CD4-positive, alpha-beta T cell treated with Interleukin-15 for 4 hours (primary cell): ENCODE results near the gene PARP3.
A peak's percentile ranks its signal among the peaks of the same experiment; 100 is the strongest.

Source experiments
- DNase-seq: peaks from one replicate; pipeline ENCODE4 v3.0.0-alpha.2; 2020; ENCODE audit warnings: low spot score

The PARP3 gene

DNA sequence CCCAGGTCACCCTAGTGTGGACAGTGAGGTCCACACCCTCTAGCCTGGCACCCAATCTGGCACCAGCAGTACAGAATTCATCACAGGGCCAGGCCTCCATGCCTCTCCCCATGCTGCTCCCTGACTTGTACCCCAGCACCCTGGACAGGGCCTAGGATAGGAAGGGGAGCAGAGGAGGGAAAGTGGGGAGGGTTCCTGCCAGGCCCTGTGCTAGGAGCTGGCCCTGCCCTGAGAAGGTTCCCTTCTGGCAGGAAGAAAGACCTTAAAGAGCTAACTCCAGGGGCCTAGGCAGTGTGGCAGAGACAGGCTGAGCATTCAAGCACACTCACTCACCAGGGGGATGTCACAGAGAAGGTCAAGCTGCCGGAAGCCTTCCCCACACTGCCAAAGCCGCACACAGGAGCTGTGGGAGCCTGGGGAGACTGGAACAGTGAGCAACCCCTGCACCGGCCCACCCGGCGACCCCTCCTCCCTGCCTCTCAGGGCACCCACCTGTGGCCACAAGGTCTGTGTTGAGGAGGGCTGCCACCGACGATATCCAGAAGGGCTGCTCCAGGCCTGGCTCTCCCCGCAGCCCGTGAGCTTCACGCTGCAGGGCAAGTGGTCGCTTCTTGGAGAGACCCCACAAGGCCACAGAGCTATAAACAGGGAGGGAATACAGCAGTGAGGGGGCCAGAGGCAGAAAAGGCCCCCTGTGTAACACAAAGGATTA lies 7.9 kb upstream of the PARP3 start:
- DNase-seq, result no peak

- DNase-seq, result no peak
Observed at GRCh38 chr3:51934991-51935885, 6.9 kb upstream of the PARP3 start.

GRCh38 chr3:51935886-51936755 lies 6.0 kb upstream of the PARP3 start:
- DNase-seq, result no peak

- DNase-seq, result no peak
Observed at GRCh38 chr3:51937014-51937413, 5.1 kb upstream of the PARP3 start.

- no peak for DNase-seq
Observed at GRCh38 chr3:51937611-51938450, 4.3 kb upstream of the PARP3 start.

- DNase-seq, result no peak
Observed at GRCh38 chr3:51938780-51939425, 3.3 kb upstream of the PARP3 start.

DNA sequence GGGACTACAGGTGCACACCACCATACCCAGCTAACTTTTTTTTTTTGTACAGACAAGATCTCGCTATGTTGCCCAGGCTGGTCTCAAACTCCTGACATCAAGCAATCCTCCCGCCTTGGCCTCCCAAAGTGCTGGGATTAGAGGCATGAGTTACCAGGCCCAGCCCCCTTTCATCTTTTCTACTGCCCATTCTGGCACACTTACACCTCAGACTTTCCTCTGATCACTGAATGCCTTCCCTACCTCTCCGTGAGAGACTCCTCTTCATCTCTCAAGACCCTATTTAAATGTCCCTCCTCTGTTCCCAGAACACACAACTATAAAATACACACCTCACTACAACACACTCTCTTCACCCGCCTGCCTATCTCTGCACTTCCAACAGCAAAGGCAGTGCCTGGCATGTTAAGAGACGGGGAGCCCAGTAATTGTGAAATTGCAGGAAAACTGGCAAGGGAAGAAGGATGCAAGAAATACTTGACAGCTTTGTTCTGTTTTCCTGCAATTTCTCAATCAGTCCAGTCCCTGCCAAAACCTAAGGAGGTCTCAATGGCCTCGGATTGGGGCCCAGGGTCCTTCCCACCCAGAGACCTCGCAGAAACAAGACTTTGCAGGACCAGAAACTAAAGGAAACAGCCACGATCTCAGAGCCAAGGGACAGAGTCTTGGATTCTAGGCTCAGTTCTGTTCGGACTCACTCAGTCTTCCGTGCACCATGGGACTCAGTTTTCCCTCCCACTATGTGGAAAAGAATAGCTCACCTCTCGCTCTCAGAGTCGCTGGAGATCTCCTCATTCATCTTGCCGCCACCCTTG lies 1.3 kb upstream of the PARP3 start:
- DNase-seq, result no peak

DNA sequence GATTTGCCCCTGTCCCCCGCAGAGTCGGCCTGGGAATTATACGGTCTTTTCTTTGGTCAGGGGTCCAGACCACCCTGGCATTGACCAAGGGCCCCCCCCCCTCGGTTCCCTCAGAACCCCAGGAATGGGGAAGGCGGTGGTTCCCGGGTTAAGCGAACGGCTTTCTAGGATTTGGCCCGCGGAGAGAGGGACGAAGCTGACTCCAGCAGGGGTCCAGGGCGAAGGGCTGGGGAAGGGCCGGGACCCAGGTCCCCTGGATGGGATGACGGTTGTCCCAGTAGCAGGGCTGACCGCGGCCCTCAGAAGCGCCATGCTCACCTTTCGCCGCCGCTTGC lies 733 bp upstream of the PARP3 start:
- no peak for DNase-seq

DNA sequence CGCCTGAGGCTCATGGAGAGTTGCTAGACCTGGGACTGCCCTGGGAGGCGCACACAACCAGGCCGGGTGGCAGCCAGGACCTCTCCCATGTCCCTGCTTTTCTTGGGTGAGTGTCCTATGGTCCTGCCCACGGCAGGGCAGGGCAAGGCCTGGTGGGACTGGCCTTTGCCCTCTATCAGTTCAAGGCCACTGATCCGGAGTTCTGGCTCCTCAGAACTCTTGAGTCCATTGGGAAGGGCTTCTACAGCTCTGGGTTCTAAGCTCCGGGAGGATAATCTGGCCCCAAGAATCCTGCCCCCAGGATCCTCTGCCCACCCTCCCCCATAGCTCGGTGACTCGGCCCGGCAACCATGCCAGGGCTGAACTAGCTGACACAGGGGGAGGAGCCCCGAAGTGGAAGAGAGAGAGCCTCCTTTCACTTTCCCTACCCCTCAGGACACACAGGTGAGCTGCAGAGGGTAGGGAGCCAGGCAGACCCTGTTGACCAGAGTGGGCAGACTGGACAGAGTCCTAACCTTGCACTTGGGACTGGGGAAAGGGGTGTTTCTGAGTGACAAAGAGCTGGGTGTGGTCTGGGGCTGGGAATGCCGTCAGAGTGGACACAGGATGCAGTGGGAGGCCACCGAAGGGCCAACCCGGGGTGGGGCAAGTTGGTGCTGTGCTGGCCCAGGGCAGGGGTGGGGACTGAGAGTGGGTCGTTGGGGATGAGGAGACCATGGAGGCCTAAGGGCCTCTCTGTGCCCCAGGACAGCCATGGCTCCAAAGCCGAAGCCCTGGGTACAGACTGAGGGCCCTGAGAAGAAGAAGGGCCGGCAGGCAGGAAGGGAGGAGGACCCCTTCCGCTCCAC lies 664 bp downstream of the PARP3 start:
- peak; percentile 60 for DNase-seq

GRCh38 chr3:51943451-51944391 lies 1.6 kb downstream of the PARP3 start:
- DNase-seq, result no peak

GRCh38 chr3:51944451-51945021 lies 2.4 kb downstream of the PARP3 start:
- no peak for DNase-seq

DNA sequence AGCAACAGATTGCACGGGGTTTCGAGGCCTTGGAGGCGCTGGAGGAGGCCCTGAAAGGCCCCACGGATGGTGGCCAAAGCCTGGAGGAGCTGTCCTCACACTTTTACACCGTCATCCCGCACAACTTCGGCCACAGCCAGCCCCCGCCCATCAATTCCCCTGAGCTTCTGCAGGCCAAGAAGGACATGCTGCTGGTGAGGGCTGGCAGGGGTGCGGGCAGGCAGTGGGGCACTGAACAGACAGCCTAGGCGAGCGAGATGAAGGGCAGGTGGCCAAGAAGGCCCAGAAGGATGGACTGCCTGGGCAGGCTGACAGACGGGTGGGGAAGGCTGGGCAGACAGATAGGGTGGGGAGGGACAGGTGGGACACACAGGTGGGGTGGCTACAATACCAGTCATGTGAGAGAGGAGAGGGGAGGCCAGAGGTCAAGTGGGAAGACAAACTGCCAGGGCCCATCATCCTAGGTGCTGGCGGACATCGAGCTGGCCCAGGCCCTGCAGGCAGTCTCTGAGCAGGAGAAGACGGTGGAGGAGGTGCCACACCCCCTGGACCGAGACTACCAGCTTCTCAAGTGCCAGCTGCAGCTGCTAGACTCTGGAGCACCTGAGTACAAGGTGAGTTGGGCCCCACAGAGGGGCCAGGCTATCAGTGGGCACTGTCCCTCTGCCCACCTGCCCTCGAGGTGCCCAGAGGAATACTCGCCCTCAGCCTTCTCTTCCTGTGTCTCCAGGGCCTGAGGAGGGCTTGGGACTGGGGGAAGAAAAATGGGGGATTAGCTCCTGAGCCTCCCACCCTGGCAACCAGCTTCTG lies 3.1 kb downstream of the PARP3 start:
- DNase-seq, result no peak

GRCh38 chr3:51945926-51946705 lies 4.0 kb downstream of the PARP3 start:
- no peak for DNase-seq

DNA sequence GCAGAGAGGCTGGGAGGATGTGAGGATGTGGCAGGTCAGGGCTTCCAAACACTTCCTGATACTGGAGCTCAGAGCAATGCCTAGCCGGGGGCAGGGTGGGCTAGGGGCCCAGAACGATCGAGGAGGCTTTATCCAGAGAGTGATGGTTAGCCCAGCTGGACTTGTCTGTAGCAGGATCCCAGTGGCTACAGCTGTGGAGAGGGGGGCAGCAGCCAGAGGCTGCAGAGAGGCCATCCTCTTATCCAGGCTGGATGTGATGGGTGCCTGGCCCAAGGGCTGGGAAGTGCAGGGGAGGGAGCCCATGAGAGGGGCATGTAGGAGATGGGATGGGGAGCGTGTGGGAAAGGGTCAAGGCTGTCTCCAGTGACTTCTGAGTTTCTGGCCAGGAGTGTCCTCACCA lies 4.6 kb downstream of the PARP3 start:
- no peak for DNase-seq

DNA sequence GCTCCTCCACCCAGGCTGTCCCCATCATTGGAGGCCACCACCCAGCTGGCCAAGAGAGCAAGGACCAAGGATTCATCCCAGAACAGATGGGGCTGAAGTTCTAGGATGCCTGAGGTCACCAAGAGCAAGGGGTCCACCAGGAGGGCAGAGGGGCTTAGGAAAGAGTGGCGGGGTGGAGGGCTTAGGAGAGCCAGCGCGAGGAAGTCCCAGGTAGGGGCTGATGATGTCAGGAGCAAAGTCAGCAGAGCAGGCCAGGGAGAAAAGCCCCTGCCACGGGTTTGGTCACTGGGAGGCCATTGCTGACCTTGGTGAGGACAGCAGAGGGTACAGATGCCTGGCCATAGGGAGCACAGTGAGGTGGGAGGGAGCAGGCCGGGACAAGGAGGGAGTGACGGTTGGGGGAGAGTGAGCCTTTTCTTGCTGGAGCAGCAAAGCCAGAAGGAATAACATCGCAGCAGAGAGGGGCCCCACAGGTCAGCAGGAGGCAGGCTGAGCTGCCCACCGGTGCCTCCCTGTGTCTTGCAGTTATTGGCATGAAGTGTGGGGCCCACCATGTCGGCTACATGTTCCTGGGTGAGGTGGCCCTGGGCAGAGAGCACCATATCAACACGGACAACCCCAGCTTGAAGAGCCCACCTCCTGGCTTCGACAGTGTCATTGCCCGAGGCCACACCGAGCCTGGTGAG lies 5.2 kb downstream of the PARP3 start:
- DNase-seq, result no peak
